Astrocyte (in vitro differentiated cells and primary cell): ENCODE measurements around the gene CMSS1.

ENCODE experiments used
- CTCF ChIP-seq: IDR thresholded peaks from 2 replicates; pipeline ENCODE4 v1.5.1; 2011; ENCODE audit warnings: low read depth, mild to moderate bottlenecking, inconsistent platforms, low read length, moderate library complexity; ENCODE audit not compliant: insufficient read depth
- EZH2 ChIP-seq: IDR thresholded peaks from 2 replicates; pipeline ENCODE4 v1.6.1; 2012; ENCODE audit warnings: mild to moderate bottlenecking, low read length, inconsistent platforms; ENCODE audit not compliant: insufficient read depth

GRCh38 chr3:100079328-100079727, 261.7 kb downstream of the CMSS1 start:
- TF ChIP-seq CTCF (no peak), EZH2 (no peak)
